Measurements from ENCODE around the gene DCC.

DCC gene

DNA sequence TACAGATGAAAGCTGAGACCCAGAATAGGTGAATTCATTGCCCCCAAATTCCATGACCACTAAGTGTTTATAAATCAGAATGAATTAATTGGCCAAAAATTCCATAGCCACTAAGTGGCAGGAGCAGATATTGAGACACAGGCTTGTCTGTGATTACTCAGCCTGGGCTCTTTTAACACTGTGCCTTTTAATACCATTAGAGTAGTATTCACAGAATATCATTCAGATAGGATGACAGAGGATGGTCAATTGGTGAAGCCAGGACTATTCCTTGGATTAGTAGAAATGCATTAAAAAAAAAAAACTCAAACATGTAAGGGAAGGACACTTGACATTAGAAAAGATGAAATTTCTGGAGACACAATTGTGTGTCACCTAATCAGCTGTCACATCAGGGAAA lies 698.6 kb downstream of the DCC start:
- H3K4me3 ChIP-seq, result no peak overlapping the region
- TF ChIP-seq, protein P1, sequence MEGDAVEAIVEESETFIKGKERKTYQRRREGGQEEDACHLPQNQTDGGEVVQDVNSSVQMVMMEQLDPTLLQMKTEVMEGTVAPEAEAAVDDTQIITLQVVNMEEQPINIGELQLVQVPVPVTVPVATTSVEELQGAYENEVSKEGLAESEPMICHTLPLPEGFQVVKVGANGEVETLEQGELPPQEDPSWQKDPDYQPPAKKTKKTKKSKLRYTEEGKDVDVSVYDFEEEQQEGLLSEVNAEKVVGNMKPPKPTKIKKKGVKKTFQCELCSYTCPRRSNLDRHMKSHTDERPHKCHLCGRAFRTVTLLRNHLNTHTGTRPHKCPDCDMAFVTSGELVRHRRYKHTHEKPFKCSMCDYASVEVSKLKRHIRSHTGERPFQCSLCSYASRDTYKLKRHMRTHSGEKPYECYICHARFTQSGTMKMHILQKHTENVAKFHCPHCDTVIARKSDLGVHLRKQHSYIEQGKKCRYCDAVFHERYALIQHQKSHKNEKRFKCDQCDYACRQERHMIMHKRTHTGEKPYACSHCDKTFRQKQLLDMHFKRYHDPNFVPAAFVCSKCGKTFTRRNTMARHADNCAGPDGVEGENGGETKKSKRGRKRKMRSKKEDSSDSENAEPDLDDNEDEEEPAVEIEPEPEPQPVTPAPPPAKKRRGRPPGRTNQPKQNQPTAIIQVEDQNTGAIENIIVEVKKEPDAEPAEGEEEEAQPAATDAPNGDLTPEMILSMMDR (IDR thresholded peaks at IDR 0.05), result no peak
- no peak overlapping the region for H3K27ac ChIP-seq

DNA sequence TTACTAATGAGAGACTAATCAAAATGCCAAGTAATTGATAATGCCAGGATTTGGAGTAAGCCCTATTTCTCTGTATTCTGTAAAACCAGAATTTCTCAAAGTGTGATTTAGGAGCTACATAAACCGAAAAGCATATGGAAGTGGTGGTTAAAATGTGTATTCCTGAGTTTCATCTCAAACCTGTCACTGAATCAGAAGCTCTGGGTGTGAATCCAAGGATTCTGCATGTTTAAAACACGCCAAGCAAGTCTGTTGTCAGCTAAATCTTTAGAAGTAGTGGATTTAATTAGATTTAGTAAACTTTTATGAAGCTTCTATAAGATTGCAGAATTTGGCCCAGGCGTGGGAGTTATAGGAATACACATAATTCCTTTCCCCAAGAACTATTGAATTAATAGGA lies 700.3 kb downstream of the DCC start:
- TF ChIP-seq, protein P1 (IDR thresholded peaks at IDR 0.05), result no peak
- no peak for DNase-seq (ENCODE audit: low spot score)
- Histone ChIP-seq H3K4me3 (no peak overlapping the region), H3K27ac (no peak overlapping the region)

More for the DNA sequence above, 698.6 kb downstream of the DCC start:
- DNase-seq (ENCODE audit: low spot score), result no peak

DNA sequence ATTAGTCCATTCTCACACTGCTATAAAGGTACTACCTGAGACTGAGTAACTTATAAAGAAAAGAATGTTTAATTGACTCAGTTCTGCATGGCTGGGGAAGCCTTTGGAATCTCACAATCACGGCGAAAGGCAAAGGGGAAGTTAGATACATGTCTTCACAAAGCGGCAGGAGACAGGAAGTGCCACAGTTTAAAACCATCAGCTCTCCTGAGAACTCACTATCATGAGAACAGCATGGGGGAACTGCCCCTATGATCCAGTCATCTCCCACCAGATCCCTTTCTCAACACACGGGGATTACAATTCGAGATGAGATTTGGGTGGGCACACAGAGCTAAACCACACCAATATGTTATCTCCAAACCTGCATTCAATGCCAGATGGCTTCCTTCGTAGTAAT lies 716.1 kb downstream of the DCC start:
- TF ChIP-seq, protein P1 (IDR thresholded peaks at IDR 0.05), result no peak

DNA sequence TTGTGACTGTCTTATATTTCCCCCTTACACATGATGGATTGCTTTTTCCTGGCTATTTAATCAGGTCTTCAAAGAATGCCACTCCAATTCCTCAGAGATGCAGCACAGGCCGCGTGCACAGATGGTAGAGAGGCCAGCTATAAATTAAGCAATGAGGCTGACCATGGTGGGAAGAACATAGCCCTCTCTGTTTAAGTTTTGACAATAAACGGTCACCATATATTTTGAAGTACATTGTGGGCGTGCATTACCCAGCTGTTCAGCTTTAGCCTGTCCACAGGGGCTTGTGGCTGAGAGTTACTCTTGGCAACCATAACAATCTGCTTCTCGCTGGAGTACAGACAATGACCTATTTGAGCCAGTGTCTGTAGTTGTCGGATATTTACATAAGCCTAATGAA lies 730.8 kb downstream of the DCC start:
- no peak for DNase-seq (ENCODE audit: low spot score)
- TF ChIP-seq, protein P1 (IDR thresholded peaks at IDR 0.05), result no peak

More for the DNA sequence above, 716.1 kb downstream of the DCC start:
- DNase-seq (ENCODE audit: low spot score), result no peak
- H3K4me3 ChIP-seq, result no peak overlapping the region
- H3K27ac ChIP-seq, result no peak overlapping the region

DNA sequence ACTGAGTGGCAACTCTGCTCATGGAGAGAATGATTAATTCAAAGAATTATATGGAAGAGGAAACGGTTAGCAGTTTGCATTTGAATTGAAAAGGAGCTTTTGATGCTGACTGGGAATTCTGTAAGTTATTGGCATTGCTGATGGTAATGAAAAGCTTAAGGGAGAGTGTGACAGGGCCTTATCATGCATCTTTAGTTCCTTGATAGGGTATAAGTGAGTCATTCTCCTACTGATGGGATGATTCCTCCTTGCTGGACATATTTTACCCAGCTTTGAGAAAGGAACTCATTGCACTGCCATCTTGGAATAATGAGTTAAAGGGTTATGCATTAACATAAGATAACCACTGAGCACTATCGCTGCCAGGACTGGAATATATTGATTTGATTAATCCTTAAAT lies 740.7 kb downstream of the DCC start:
- H3K27ac ChIP-seq, result no peak overlapping the region
- no peak for DNase-seq (ENCODE audit: low spot score)
- TF ChIP-seq, protein P1 (IDR thresholded peaks at IDR 0.05), result no peak
- H3K4me3 ChIP-seq, result no peak overlapping the region

More for the DNA sequence above, 730.8 kb downstream of the DCC start:
- Histone ChIP-seq H3K4me3 (no peak overlapping the region), H3K27ac (no peak overlapping the region)

DNA sequence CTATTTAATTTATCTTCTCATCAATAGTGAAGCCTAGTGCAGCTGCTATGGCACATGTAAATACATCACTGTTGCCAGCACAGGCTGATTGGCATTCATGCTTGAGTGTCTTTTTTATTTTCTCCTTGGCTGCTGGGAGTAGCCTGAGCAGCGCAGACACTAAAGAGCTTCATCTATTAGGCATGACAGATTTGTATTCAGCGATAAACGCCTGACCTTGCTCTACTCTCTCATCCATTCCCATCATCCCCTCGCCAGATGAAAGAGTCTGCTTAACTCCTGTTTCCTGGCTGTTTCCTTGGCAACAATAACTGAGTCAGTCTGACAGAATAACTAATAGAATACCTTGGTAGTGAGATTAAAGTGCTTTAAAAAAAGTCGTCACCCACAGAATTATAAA lies 753.6 kb downstream of the DCC start:
- TF ChIP-seq, protein P1 (IDR thresholded peaks at IDR 0.05), result no peak
- Histone ChIP-seq H3K4me3 (no peak overlapping the region), H3K27ac (no peak overlapping the region)
- no peak for DNase-seq (ENCODE audit: low spot score)

DNA sequence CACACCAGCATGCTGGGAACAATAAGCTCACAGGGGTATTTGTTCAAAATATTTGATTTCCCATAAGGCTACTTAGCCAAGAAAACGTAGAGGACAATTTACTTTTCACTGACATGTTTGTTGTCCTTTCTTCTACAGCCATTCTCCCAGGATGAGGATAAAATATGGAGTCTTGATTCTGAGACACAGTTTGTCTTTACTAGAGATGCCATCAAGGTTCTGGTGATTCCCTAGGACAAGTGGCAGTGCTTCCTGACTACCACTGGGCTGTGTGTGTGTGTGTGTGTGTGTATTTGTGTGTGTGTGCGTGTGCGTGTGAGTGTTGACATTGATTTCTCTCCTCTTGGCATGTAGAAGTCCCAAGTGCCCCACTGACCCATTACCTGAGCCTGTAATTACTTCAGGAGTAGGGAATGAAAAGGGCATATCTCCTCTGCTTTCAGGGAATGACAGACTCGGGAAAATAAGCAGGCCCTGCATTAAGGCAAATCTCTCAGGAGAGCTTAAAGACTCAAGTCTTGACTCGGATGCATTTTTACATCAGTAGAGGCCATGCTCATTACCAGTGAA lies 761.6 kb downstream of the DCC start:
- Histone ChIP-seq H3K4me3 (no peak overlapping the region), H3K27ac (no peak overlapping the region)
- DNase-seq (ENCODE audit: low spot score), result no peak
- TF ChIP-seq, protein P1 (IDR thresholded peaks at IDR 0.05), result no peak
